Panc1 (cell line): Measurements from ENCODE around the gene LRRC36. TPM values are rescaled to one million over a fixed set of nuclear protein-coding genes. Genes with fewer than 3 reads are reported as not detected.

ENCODE experiments used
- ATAC-seq: fragments of 200-7000 bp; cut with Tn5 transposase; 2 replicates; pipeline ENCODE4 v1.9.1; 2020; ENCODE audit warnings: mild to moderate bottlenecking, moderate library complexity
- BruUV-seq: library from RNA; stranded (reverse); fragments of 400-500 nt; replicated peaks from 2 replicates; lab custom pipeline; 2021; lab: Mats Ljungman, UMichigan
- CTCF ChIA-PET: fragments of 300-600 bp; sonication (Branson Sonifier 250); formaldehyde crosslinking; loops from one replicate; lab custom pipeline; 2022; ENCODE audit warnings: antibody characterized with exemption; lab: Charles Lee
- POLR2A ChIA-PET: fragments of 300-600 bp; sonication (Branson Sonifier 250); formaldehyde crosslinking; loops from one replicate; lab custom pipeline; 2022; ENCODE audit warnings: antibody characterized with exemption; lab: Charles Lee
- DNase-seq: peaks from one replicate; pipeline ENCODE4 v3.0.0-alpha.2; 2010; ENCODE audit warnings: low read depth, low spot score
- H3K27ac ChIP-seq: 2 replicates; pipeline ENCODE4 v1.5.1; 2011; ENCODE audit warnings: mild to moderate bottlenecking, low read length, inconsistent platforms
- H3K27me3 ChIP-seq: fragments of 200-500 bp; sonication (Bioruptor generic); 2 replicates; pipeline ENCODE4 v1.6.0; 2014; ENCODE audit warnings: low read length, inconsistent platforms; ENCODE audit not compliant: control insufficient read depth, insufficient read depth
- H3K36me3 ChIP-seq: fragments of 200-500 bp; sonication (Bioruptor generic); 2 replicates; pipeline ENCODE4 v1.5.1; 2014; ENCODE audit warnings: inconsistent platforms, mild to moderate bottlenecking, low read length, moderate library complexity; ENCODE audit not compliant: control insufficient read depth, insufficient read depth
- H3K4me1 ChIP-seq: 2 replicates; pipeline ENCODE4 v1.5.1; 2011; ENCODE audit warnings: inconsistent platforms, mild to moderate bottlenecking, low read length, moderate library complexity; ENCODE audit not compliant: control insufficient read depth, insufficient read depth
- H3K4me3 ChIP-seq, 2 experiments: 2 replicates each; pipeline ENCODE4 v1.5.1; 2011 to 2012; ENCODE audit warnings: low read depth in 2 of 2, low read length in 2 of 2, mild to moderate bottlenecking in 2 of 2, inconsistent platforms in 1 of 2, moderate library complexity in 1 of 2
- H3K9me3 ChIP-seq: fragments of 200-500 bp; sonication (Bioruptor generic); 2 replicates; pipeline ENCODE4 v1.5.1; 2014; ENCODE audit warnings: low read depth, mild to moderate bottlenecking, inconsistent platforms, low read length, moderate library complexity; ENCODE audit not compliant: control insufficient read depth, insufficient read depth
- POLR2AphosphoS5 ChIP-seq: IDR thresholded peaks from 2 replicates; pipeline ENCODE4 v1.6.1; 2012; ENCODE audit warnings: mild to moderate bottlenecking, low read depth, low read length, moderate library complexity
- SIN3A ChIP-seq: IDR thresholded peaks from 2 replicates; pipeline ENCODE4 v1.6.1; 2012; ENCODE audit warnings: low read depth, mild to moderate bottlenecking, low read length, moderate library complexity, borderline replicate concordance; ENCODE audit not compliant: insufficient read depth
- TCF7L2 ChIP-seq: IDR thresholded peaks from 2 replicates; pipeline ENCODE4 v1.6.1; 2011; ENCODE audit warnings: mild to moderate bottlenecking, low read depth, low read length, inconsistent platforms
- in situ Hi-C: cut with HindIII; loops from 2 replicates; pipeline ENCODE4 v1.10.0; 2016; ENCODE audit warnings: low sequenced_read_pairs, low pct_unique_long_range_greater_than_20kb
- intact Hi-C: fragments of 100-400 bp; cut with micrococcal nuclease; formaldehyde crosslinking; loops from one replicate; pipeline ENCODE4 v1.10.0; 2022; ENCODE audit not compliant: unreplicated experiment
- total RNA-seq: library from RNA; stranded (reverse); gene quantifications from one replicate; pipeline ENCODE4 v1.2.1, GENCODE V29; 2021; ENCODE audit not compliant: unreplicated experiment
- TF ChIP-seq, protein P1 (sequence below), 2 experiments: IDR thresholded peaks; 2 replicates each; pipeline ENCODE4 v1.6.1; 2011 to 2012; ENCODE audit warnings: low read depth in 2 of 2, control low read depth in 1 of 2, low read length in 1 of 2, mild to moderate bottlenecking in 1 of 2, moderate library complexity in 1 of 2; ENCODE audit not compliant: insufficient read depth in 1 of 2
- TF ChIP-seq, protein P2 (sequence below): fragments of 450-650 bp; IDR thresholded peaks from 2 replicates; pipeline ENCODE4 v1.5.1; 2017; ENCODE audit warnings: mild to moderate bottlenecking

Gene LRRC36
- total RNA-seq, 1 experiment from 2014 or later = 0.54 TPM

DNA sequence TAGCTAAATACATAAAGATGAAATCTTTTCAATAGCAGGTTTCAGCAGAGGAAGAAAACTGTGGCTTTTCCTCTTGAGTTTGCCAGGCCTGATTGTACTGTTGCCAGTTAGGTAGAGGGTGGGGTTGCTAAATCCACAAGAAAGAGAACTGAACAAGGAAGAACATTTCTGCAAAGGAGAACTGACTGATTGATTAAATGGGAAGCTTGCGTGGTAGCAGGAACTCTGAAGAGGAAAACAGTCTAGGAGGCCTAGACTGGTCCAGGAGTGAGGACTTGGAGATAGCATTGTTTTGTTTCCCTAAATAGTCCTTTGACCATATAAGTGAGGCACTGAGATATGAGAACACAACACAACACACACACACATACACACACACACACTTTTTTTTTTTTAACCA is 18.8 kb downstream of the LRRC36 start:
- no peak for ATAC-seq
- no peak overlapping the region for H3K4me3 ChIP-seq
- no TSS peak for BruUV-seq

DNA sequence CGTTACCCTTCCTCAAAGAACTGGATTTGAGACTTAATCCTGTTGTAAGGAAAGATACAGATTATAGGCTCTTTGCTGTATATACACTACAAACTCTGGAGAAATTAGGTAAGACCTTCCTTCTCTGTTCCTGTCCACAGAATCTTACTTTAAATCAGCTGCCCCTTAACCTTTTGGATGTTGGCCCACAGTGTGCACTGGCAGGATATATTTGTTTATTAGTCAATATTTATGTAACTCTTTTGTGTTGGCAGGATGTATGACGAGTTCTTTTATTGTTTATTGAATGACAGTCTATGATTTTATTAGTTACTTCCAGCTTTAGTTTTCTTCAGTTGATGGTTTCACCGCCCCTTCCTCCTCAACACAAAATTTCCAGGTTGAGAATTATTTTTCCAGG is 19.7 kb downstream of the LRRC36 start:
- ATAC-seq (peak; percentile 84), DNase-seq (peak; percentile 61)
- intact Hi-C loops = no loop called here
- ChIA-PET POLR2A (interaction anchor here (0.6 kb wide), 1 partner anchor 11 kb away, joined by 3 read pairs; no protein-coding TSS in a partner anchor), CTCF (no interaction called here)
- H3K4me1 ChIP-seq = no peaks in the 10 kb centered on the region; the same call in 1 of the 2 replicates
- no peaks in the 10 kb centered on the region for H3K27me3 ChIP-seq
- in situ Hi-C loops = no loop called here
- no TSS peak for BruUV-seq
- TF ChIP-seq TCF7L2 (no peak), POLR2AphosphoS5 (no peak), SIN3A (no peak)
- TF ChIP-seq, protein P1, sequence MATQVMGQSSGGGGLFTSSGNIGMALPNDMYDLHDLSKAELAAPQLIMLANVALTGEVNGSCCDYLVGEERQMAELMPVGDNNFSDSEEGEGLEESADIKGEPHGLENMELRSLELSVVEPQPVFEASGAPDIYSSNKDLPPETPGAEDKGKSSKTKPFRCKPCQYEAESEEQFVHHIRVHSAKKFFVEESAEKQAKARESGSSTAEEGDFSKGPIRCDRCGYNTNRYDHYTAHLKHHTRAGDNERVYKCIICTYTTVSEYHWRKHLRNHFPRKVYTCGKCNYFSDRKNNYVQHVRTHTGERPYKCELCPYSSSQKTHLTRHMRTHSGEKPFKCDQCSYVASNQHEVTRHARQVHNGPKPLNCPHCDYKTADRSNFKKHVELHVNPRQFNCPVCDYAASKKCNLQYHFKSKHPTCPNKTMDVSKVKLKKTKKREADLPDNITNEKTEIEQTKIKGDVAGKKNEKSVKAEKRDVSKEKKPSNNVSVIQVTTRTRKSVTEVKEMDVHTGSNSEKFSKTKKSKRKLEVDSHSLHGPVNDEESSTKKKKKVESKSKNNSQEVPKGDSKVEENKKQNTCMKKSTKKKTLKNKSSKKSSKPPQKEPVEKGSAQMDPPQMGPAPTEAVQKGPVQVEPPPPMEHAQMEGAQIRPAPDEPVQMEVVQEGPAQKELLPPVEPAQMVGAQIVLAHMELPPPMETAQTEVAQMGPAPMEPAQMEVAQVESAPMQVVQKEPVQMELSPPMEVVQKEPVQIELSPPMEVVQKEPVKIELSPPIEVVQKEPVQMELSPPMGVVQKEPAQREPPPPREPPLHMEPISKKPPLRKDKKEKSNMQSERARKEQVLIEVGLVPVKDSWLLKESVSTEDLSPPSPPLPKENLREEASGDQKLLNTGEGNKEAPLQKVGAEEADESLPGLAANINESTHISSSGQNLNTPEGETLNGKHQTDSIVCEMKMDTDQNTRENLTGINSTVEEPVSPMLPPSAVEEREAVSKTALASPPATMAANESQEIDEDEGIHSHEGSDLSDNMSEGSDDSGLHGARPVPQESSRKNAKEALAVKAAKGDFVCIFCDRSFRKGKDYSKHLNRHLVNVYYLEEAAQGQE (IDR thresholded peaks at IDR 0.05; ENCODE audit: insufficient read depth in 1 of 2, low read depth in 2 of 2, low read length in 1 of 2) = no peak
- TF ChIP-seq, protein P2, sequence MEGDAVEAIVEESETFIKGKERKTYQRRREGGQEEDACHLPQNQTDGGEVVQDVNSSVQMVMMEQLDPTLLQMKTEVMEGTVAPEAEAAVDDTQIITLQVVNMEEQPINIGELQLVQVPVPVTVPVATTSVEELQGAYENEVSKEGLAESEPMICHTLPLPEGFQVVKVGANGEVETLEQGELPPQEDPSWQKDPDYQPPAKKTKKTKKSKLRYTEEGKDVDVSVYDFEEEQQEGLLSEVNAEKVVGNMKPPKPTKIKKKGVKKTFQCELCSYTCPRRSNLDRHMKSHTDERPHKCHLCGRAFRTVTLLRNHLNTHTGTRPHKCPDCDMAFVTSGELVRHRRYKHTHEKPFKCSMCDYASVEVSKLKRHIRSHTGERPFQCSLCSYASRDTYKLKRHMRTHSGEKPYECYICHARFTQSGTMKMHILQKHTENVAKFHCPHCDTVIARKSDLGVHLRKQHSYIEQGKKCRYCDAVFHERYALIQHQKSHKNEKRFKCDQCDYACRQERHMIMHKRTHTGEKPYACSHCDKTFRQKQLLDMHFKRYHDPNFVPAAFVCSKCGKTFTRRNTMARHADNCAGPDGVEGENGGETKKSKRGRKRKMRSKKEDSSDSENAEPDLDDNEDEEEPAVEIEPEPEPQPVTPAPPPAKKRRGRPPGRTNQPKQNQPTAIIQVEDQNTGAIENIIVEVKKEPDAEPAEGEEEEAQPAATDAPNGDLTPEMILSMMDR = no peak
- no peaks in the 10 kb centered on the region for H3K9me3 ChIP-seq
- no peak overlapping the region for H3K4me3 ChIP-seq
- H3K27ac ChIP-seq = no peak overlapping the region
- no peaks in the 10 kb centered on the region for H3K36me3 ChIP-seq

More for the DNA sequence above, 18.8 kb downstream of the LRRC36 start:
- Histone ChIP-seq H3K36me3 (no peaks in the 10 kb centered on the region), H3K27ac (no peak overlapping the region), H3K9me3 (no peaks in the 10 kb centered on the region), H3K27me3 (no peaks in the 10 kb centered on the region), H3K4me1 (no peaks in the 10 kb centered on the region; the same call in 1 of the 2 replicates)
- ChIA-PET CTCF (interaction anchor here (0.6 kb wide), 1 partner anchor 28 kb away, joined by 8 read pairs; no protein-coding TSS in a partner anchor), POLR2A (no interaction called here)
- no peak for DNase-seq
- intact Hi-C loops = no loop called here
- TF ChIP-seq, protein P2 = no peak
- TF ChIP-seq SIN3A (no peak), POLR2AphosphoS5 (no peak), TCF7L2 (no peak)
- TF ChIP-seq, protein P1 (IDR thresholded peaks at IDR 0.05; ENCODE audit: insufficient read depth in 1 of 2, low read depth in 2 of 2, low read length in 1 of 2) = no peak
- in situ Hi-C loops = no loop called here
